Islet precursor cell (in vitro differentiated cells): Measurements from ENCODE around the gene GRK1.
"Not testable (repeated sequence)": the region's sequence is repeated elsewhere in the genome, so short reads cannot be mapped to it uniquely, and the experiment has no call there.

Experiments
- DNase-seq: peaks from one replicate; pipeline ENCODE4 v3.0.0-alpha.2; 2018

Gene GRK1

GRCh38 chr13:113745500-113746142 is 78.6 kb downstream of the GRK1 start:
- DNase-seq = not testable (repeated sequence)

GRCh38 chr13:113746143-113746525 is 79.1 kb downstream of the GRK1 start:
- DNase-seq = no peak

DNA sequence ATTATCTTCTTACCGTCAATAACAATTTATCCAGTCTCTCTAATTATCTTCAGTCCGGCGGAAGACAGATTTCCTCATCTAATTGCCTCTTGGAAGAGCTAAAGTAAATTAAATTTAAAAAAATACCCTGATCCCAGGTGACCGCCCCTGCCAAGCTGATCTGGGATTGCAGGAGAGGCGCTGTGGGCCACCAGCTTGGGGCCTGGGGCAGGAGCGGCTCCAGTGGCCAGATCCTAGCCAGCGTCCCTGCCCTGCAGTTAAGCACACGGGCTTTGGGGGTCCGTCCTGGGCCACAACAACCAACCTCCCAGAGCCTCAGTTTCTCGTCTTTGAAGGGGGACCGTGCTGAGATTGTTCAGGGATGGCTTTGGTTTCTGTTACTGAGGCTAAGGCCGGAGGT is 79.7 kb downstream of the GRK1 start:
- no peak for DNase-seq

DNA sequence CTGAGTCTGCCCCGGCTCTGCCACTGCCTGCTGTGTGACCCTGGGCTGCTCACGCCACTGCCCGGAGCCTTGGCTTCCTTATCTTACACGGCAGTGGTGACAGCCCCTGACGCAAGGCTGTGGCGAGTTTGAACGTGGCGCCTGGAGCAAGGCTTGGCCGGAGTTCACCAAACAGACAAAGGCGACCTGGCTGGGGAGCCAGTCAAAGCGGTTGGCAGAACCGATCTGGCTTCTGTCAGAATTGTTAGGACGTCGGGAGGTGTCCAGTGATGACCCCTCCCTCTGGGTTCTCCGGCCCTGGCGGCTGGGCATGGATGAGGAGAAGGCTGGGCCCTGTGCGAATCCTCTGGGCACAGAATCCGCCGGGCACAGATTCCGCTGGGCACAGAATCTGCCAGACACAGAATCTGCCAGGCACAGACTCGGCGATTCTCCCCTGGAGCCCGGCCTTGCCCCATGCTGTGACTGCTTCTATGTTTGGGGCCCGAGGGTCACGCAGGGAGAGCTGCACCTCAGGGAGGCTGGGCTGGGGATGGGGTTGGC is 80.3 kb downstream of the GRK1 start:
- DNase-seq = no peak

GRCh38 chr13:113748101-113748861 is 81.3 kb downstream of the GRK1 start:
- DNase-seq = no peak

- no peak for DNase-seq
Observed at GRCh38 chr13:113748862-113749451, 81.9 kb downstream of the GRK1 start.

DNA sequence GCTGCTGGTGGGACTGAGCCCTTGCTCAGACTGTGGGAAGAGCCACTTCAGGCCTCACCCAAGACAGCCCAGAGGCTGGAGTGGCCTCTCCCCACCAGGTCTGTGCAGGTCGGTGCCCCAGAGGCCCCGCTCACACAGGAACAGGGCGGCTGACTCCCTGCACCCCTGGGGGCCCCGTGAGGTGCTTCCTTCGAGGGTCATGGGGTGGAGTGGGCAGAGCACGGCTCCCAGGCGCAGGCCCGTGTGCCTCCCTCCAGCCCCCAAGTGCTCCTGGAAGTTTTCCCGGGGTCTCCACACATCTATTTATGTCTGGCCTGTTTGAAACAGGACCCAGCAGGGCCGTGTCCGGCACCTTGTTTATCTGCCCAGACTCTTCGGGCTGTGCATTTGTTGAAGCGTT is 82.5 kb downstream of the GRK1 start:
- no peak for DNase-seq

- DNase-seq = no peak
Observed at GRCh38 chr13:113749967-113750366, 82.9 kb downstream of the GRK1 start.

GRCh38 chr13:113750554-113751399 is 83.8 kb downstream of the GRK1 start:
- DNase-seq = no peak

DNA sequence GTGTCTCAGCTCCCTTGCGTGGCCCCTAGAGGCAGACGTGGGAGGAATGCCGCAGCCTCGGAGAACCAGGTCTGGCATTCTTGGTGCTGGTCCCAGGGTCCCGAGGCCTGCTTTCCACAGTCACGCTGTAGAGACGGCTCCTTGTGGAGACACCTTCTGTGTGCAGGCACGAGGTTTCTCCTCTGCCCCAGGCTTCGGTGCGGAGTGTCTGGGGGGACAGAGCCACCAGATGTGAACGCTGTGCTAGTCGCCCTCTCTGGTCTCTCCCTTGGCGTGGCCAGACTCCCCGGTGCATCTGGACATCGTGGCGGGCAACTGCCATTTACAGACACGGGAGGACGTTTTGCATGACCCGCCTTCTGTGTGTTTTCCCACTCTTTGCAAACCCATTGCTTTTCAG is 84.5 kb downstream of the GRK1 start:
- DNase-seq = no peak

- DNase-seq = not testable (repeated sequence)
Observed at GRCh38 chr13:113752211-113752986, 85.4 kb downstream of the GRK1 start.

- no peak for DNase-seq
Observed at GRCh38 chr13:113753171-113753570, 86.2 kb downstream of the GRK1 start.

- DNase-seq = no peak
Observed at GRCh38 chr13:113754242-113754641, 87.2 kb downstream of the GRK1 start.

DNA sequence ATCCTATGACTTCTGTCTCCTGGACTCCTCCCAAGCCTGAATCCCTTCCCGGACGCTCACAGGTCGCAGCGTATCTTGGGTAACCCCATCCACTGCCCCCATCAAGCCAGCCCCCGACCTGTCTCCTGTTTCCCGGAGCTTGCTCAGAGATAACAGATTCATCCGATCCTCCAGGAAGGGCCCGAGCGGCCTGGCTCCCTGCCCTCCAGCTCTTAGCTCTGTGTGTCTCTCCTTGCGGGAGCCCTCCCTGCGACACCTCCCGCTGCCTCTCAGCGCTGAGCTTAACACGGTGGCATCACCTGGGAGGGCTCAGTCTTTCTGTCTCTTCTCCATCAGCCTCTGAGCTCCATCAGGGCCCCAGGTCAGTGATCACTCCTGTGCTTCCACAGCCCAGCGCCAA is 87.7 kb downstream of the GRK1 start:
- no peak for DNase-seq

GRCh38 chr13:113756441-113757097 is 89.5 kb downstream of the GRK1 start:
- no peak for DNase-seq

DNA sequence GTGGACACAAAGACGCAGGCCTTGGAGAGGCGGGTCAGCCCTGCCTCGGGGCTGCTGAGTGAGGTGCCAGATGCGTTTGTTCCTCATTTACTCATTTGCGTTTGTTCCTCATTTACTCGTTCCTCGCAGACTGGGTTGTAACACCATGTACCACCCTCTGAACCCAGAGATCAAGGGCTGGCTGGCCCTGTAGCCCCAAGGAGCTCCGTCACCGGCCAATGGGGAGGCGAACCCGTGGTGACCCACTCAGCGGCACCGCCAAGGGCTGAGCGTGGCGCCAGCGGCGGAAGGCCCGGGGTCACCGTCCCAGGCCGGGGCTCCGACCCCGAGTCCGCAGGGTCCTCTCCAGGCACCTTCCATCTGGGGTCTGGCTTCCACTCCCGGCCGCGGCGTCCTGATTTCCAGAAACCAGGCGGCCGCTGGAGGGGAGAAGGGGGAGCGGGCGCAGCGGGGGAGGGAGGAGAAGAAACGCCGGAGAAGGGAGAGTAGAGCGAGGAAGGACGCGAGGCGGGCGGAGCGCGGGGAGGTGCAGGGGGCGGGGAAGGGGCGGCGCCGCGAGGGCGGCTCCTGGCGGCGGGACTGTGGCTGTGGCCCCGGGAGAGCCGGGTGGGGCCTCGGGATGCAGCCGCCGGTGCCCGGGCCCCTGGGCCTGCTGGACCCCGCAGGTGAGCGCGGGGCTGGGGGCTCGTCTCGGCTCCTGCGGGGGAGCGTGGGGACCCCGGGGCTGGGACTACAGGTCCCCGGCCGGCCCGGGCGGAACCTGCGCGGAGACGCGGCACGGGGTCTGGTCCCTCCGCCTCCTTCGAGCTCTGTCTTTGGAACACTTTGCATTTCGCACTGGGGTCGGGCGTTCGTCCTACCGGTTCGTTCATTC is 91.9 kb downstream of the GRK1 start, which contains the start of gene TMEM255B:
TMEM255B (plus strand) TSS at position 576 of the 874 bp plus-strand sequence; CDS start at position 620, 44 bp downstream.
- peak; percentile 92 for DNase-seq

DNA sequence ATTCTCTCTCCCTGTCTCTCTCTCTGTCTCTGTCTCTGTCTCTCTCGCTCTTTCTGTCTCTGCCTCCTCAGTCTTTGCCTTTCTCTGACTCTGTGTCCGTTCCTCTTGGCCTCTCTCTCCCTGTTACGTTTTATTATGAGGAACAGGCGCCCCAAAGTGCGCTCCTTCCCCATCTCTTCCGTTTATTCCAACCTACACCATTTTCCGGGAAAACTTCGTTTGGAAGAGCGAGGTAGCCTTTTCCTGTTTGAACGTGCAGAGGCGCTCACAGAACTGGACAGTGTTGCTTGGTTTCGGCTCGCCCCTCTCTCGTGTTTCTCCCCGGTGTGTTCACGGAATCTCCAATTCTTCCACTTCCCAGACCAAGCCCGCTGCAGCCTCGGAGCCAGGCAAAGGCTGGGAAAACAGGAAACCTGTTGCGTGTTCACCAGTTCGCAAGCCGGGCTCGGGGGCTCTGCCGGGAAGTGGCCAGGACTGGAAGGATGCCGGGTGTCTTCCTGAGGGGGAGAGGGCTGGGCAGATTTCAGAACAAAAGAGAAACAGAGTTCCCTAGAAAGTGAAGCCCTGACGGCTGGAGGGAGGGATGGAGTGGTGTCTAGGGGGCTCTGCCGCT is 92.6 kb downstream of the GRK1 start:
- DNase-seq = no peak

- no peak for DNase-seq
Observed at GRCh38 chr13:113761136-113761535, 94.1 kb downstream of the GRK1 start.

DNA sequence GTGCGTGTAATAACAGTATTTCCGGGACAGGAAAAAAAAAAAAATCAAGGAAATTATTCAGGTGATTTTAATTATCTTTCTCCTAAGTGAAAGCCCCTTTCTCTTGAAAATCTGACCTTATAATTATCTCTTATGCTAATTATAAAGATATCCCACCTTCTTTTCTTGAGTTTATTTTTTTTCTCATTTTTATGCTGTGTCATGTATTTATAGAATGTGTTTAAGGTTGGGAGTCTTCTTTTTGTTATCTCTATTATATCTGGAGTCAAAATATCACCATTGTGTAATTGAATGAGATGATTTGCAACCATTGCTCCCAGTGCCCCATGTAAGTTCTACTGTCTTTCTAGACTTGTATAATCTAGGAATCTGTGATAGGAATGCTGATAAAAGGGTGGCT is 95.1 kb downstream of the GRK1 start:
- DNase-seq = no peak

DNA sequence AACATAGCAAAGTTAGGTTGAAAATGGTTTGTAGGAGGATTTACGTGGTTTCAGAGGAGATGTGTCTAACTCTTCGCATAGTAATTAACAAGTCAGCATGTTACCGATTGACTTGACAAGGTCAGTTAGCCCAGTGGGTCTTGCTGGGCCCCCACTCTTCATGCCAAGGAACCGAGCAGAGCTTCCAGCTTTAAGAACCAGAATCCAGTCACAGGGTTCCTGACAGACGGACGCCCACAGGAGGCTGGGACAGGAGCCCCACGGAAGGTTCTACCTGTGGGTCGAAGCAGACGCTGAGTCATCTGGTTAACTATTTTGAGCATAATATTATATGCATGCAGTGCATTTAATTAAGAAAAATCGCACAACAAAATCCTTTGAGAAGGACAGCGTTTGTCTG is 95.5 kb downstream of the GRK1 start:
- DNase-seq = no peak
